ENCODE measurements around the gene GBA2. TPM values are rescaled to one million over a fixed set of nuclear protein-coding genes. Genes with fewer than 3 reads are reported as not detected.

GBA2 gene
- total and polyA plus RNA-seq, 2 experiments from 2014 or later, result 32.1 to 80.1 TPM

GRCh38 chr9:35691757-35692301 is 57.2 kb downstream of the GBA2 start:
- H3K4me2 ChIP-seq, result peak overlapping the region; percentile 96
- H3K79me2 ChIP-seq (replicated peaks; ENCODE audit: insufficient read depth), result peaks cover 22% of the 10 kb centered on the region
- DNase-seq (ENCODE audit: low spot score) (peak; percentile 64), ATAC-seq (peak; percentile 3; the same call in 2 of the 3 replicates)
- H2AFZ ChIP-seq, result no peak overlapping the region
- TF ChIP-seq, protein P1, sequence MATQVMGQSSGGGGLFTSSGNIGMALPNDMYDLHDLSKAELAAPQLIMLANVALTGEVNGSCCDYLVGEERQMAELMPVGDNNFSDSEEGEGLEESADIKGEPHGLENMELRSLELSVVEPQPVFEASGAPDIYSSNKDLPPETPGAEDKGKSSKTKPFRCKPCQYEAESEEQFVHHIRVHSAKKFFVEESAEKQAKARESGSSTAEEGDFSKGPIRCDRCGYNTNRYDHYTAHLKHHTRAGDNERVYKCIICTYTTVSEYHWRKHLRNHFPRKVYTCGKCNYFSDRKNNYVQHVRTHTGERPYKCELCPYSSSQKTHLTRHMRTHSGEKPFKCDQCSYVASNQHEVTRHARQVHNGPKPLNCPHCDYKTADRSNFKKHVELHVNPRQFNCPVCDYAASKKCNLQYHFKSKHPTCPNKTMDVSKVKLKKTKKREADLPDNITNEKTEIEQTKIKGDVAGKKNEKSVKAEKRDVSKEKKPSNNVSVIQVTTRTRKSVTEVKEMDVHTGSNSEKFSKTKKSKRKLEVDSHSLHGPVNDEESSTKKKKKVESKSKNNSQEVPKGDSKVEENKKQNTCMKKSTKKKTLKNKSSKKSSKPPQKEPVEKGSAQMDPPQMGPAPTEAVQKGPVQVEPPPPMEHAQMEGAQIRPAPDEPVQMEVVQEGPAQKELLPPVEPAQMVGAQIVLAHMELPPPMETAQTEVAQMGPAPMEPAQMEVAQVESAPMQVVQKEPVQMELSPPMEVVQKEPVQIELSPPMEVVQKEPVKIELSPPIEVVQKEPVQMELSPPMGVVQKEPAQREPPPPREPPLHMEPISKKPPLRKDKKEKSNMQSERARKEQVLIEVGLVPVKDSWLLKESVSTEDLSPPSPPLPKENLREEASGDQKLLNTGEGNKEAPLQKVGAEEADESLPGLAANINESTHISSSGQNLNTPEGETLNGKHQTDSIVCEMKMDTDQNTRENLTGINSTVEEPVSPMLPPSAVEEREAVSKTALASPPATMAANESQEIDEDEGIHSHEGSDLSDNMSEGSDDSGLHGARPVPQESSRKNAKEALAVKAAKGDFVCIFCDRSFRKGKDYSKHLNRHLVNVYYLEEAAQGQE (IDR thresholded peaks at IDR 0.05; ENCODE audit: unreplicated experiment), result no peak
- TF ChIP-seq CTCF (conservative IDR thresholded peaks at IDR 0.05; ENCODE audit: low read depth in 2 of 2), result peak; percentile 13 to 26; a peak in 3 of 4 replicates
- H3K9me3 Mint-ChIP-seq, result no peaks in the 10 kb centered on the region; the same call in 1 of the 3 replicates
- peaks cover 6% of the 10 kb centered on the region; the same call in 1 of the 2 replicates for H4K20me1 ChIP-seq (replicated peaks; ENCODE audit: insufficient read depth)
- H3K4me3 ChIP-seq, result peak overlapping the region; percentile 94; the same call in 1 of the 2 replicates
- H3K36me3 Mint-ChIP-seq (ENCODE audit: low read depth), result peaks cover 22% of the 10 kb centered on the region
- no peak overlapping the region for H3K27ac Mint-ChIP-seq
- H3K4me3 Mint-ChIP-seq, result peak overlapping the region; percentile 95
- H3K27ac ChIP-seq (ENCODE audit: low read depth), result no peak overlapping the region
- H3K27me3 Mint-ChIP-seq (ENCODE audit: insufficient read depth, low read depth, poor library complexity), result peaks cover 7% of the 10 kb centered on the region
- H3K9me2 ChIP-seq (ENCODE audit: insufficient read depth), result no peaks in the 10 kb centered on the region
- H3F3A ChIP-seq (replicated peaks; ENCODE audit: low read depth), result peaks cover under 1% of the 10 kb centered on the region
- H3K27me3 ChIP-seq (ENCODE audit: insufficient read depth), result no peaks in the 10 kb centered on the region
- H3K4me1 ChIP-seq (ENCODE audit: insufficient read depth), result peaks cover 17% of the 10 kb centered on the region; the same call in 1 of the 2 replicates
- peaks cover 30% of the 10 kb centered on the region for H3K4me1 Mint-ChIP-seq
- H3K36me3 ChIP-seq (ENCODE audit: insufficient read depth), result no peaks in the 10 kb centered on the region

GRCh38 chr9:35691334-35691650 is 57.7 kb downstream of the GBA2 start:
- peak overlapping the region; percentile 92; the same call in 1 of the 2 replicates for H2AFZ ChIP-seq
- H3K4me1 ChIP-seq (ENCODE audit: insufficient read depth), result peaks cover 17% of the 10 kb centered on the region; the same call in 1 of the 2 replicates
- peaks cover 27% of the 10 kb centered on the region for H3K36me3 Mint-ChIP-seq (ENCODE audit: low read depth)
- peak overlapping the region; percentile 94 for H3K4me3 ChIP-seq
- no peaks in the 10 kb centered on the region; the same call in 1 of the 3 replicates for H3K9me3 Mint-ChIP-seq
- H3F3A ChIP-seq (replicated peaks; ENCODE audit: low read depth), result no peaks in the 10 kb centered on the region
- no peaks in the 10 kb centered on the region for H3K9me2 ChIP-seq (ENCODE audit: insufficient read depth)
- H3K36me3 ChIP-seq (ENCODE audit: insufficient read depth), result no peaks in the 10 kb centered on the region
- peaks cover 6% of the 10 kb centered on the region; the same call in 1 of the 2 replicates for H4K20me1 ChIP-seq (replicated peaks; ENCODE audit: insufficient read depth)
- H3K27ac ChIP-seq (ENCODE audit: low read depth), result no peak overlapping the region; the same call in 1 of the 2 replicates
- peak overlapping the region; percentile 95 for H3K4me3 Mint-ChIP-seq
- peaks cover 3% of the 10 kb centered on the region for H3K27me3 Mint-ChIP-seq (ENCODE audit: insufficient read depth, low read depth, poor library complexity)
- peaks cover 33% of the 10 kb centered on the region for H3K4me1 Mint-ChIP-seq
- DNase-seq (ENCODE audit: low spot score) (peak; percentile 60), ATAC-seq (peak; percentile 38)
- peaks cover 22% of the 10 kb centered on the region for H3K79me2 ChIP-seq (replicated peaks; ENCODE audit: insufficient read depth)
- peak overlapping the region; percentile 79; the same call in 1 of the 2 replicates for H3K27ac Mint-ChIP-seq
- H3K4me2 ChIP-seq, result peak overlapping the region; percentile 96
- no peaks in the 10 kb centered on the region for H3K27me3 ChIP-seq (ENCODE audit: insufficient read depth)
- TF ChIP-seq, protein P1 (IDR thresholded peaks at IDR 0.05; ENCODE audit: unreplicated experiment), result no peak
- TF ChIP-seq JUNB (IDR thresholded peaks at IDR 0.05; ENCODE audit: unreplicated experiment), result no peak
- TF ChIP-seq NANOG (IDR thresholded peaks at IDR 0.05; ENCODE audit: borderline replicate concordance), result no peak
- no peak for TF ChIP-seq STAT1 (IDR thresholded peaks at IDR 0.05; ENCODE audit: unreplicated experiment)
- no peak for TF ChIP-seq POLR2AphosphoS5 (IDR thresholded peaks at IDR 0.05; ENCODE audit: low read depth)
- TF ChIP-seq CREB1 (CRISPR knock-in tag; IDR thresholded peaks at IDR 0.05; ENCODE audit: low read depth), result no peak

Measured in GM23338 (cell line).